Ascending aorta (tissue), 2 donors: ENCODE results near the gene MUC5B. TPM values are rescaled to one million over a fixed set of nuclear protein-coding genes. Genes with fewer than 3 reads are reported as not detected.

Experiments
- DNase-seq, 2 donors: peaks; one replicate each; pipeline ENCODE4 v3.0.0-alpha.2; 2019; ENCODE audit warnings: low spot score in 2 of 2
- H3K27ac ChIP-seq, 2 donors: fragments of 200-600 bp; sonication (generic); one replicate each; pipeline ENCODE4 v1.5.1; 2016 to 2017; ENCODE audit warnings: mild to moderate bottlenecking in 1 of 2
- H3K27me3 ChIP-seq: fragments of 200-600 bp; sonication (generic); one replicate; pipeline ENCODE4 v1.5.1; 2017
- H3K36me3 ChIP-seq, 2 donors: fragments of 200-600 bp; sonication (generic); one replicate each; pipeline ENCODE4 v1.5.1; 2016
- H3K4me1 ChIP-seq, 2 donors: fragments of 200-600 bp; sonication (generic); one replicate each; pipeline ENCODE4 v1.5.1; 2016 to 2017; ENCODE audit warnings: mild to moderate bottlenecking in 1 of 2
- H3K4me3 ChIP-seq, 2 donors: fragments of 200-600 bp; sonication (generic); one replicate each; pipeline ENCODE4 v1.5.1; 2016 to 2017; ENCODE audit warnings: mild to moderate bottlenecking in 1 of 2
- H3K9me3 ChIP-seq, 2 donors: fragments of 200-600 bp; sonication (generic); one replicate each; pipeline ENCODE4 v1.5.1; 2016
- CTCF ChIP-seq, 3 experiments: fragments of 200-600 bp in 2 of 3; fragments of 450-650 bp in 1 of 3; sonication (generic) in 2 of 3; IDR thresholded peaks; one replicate each; pipeline ENCODE4 v1.5.1; 2016 to 2019; ENCODE audit warnings: antibody characterized with exemption in 3 of 3, mild to moderate bottlenecking in 1 of 3, moderate library complexity in 1 of 3
- intact Hi-C: fragments of 100-400 bp; cut with DNase I; formaldehyde crosslinking; loops from one replicate; pipeline ENCODE4 v1.15.1; 2023
- total RNA-seq: library from RNA; depleted of rRNA; stranded (reverse); fragments of >200 nt; gene quantifications from one replicate; pipeline ENCODE4 v1.1.0, GENCODE V29; 2016

MUC5B gene
- total RNA-seq, 1 donor from 2014 or later: under 0.01 TPM

GRCh38 chr11:1278766-1279673 is 56.2 kb downstream of the MUC5B start:
- H3K27me3 ChIP-seq: no peaks in the 10 kb centered on the region
- no peak overlapping the region for H3K4me3 ChIP-seq
- TF ChIP-seq CTCF (IDR thresholded peaks at IDR 0.05): no peak
- no peaks in the 10 kb centered on the region for H3K9me3 ChIP-seq
- peaks cover 5 to 12% of the 10 kb centered on the region in 2 donors for H3K4me1 ChIP-seq
- intact Hi-C loops: no loop called here
- no peak for DNase-seq
- H3K36me3 ChIP-seq: peaks cover 51 to 81% of the 10 kb centered on the region in 2 donors
- no peak overlapping the region for H3K27ac ChIP-seq

- no peak for TF ChIP-seq CTCF (IDR thresholded peaks at IDR 0.05)
- Histone ChIP-seq H3K4me1 (peaks cover 5 to 12% of the 10 kb centered on the region in 2 donors), H3K4me3 (no peak overlapping the region), H3K27me3 (no peaks in the 10 kb centered on the region), H3K9me3 (no peaks in the 10 kb centered on the region), H3K27ac (no peak overlapping the region), H3K36me3 (peaks cover 56 to 81% of the 10 kb centered on the region in 2 donors)
- intact Hi-C loops: no loop called here
- DNase-seq: no peak
These were observed 56.8 kb downstream of the MUC5B start for GRCh38 chr11:1279674-1280055.

- peaks cover 60 to 81% of the 10 kb centered on the region in 2 donors for H3K36me3 ChIP-seq
- H3K4me3 ChIP-seq: no peak overlapping the region
- no peak overlapping the region for H3K27ac ChIP-seq
- TF ChIP-seq CTCF (IDR thresholded peaks at IDR 0.05): no peak
- peaks cover 5 to 12% of the 10 kb centered on the region in 2 donors for H3K4me1 ChIP-seq
- DNase-seq: no peak
- H3K27me3 ChIP-seq: no peaks in the 10 kb centered on the region
- intact Hi-C loops: no loop called here
- no peaks in the 10 kb centered on the region for H3K9me3 ChIP-seq
These were observed 57.5 kb downstream of the MUC5B start for GRCh38 chr11:1280116-1281035.

GRCh38 chr11:1281326-1281973 is 58.6 kb downstream of the MUC5B start:
- Histone ChIP-seq H3K4me3 (no peak overlapping the region), H3K9me3 (no peaks in the 10 kb centered on the region), H3K27ac (no peak overlapping the region), H3K27me3 (no peaks in the 10 kb centered on the region), H3K4me1 (peaks cover 5 to 6% of the 10 kb centered on the region in 2 donors), H3K36me3 (peaks cover 71 to 85% of the 10 kb centered on the region in 2 donors)
- no peak for TF ChIP-seq CTCF (IDR thresholded peaks at IDR 0.05)
- intact Hi-C loops: no loop called here
- DNase-seq: no peak

GRCh38 chr11:1281974-1282365 is 59.1 kb downstream of the MUC5B start:
- intact Hi-C loops: no loop called here
- peaks cover 71 to 86% of the 10 kb centered on the region in 2 donors for H3K36me3 ChIP-seq

More at GRCh38 chr11:1281974-1282365, 59.1 kb downstream of the MUC5B start:
- no peak overlapping the region for H3K27ac ChIP-seq
- no peaks in the 10 kb centered on the region for H3K9me3 ChIP-seq
- no peak for DNase-seq
- no peak overlapping the region for H3K4me3 ChIP-seq
- H3K27me3 ChIP-seq: no peaks in the 10 kb centered on the region
- peaks cover 1 to 2% of the 10 kb centered on the region in 2 donors for H3K4me1 ChIP-seq
- no peak for TF ChIP-seq CTCF (IDR thresholded peaks at IDR 0.05)
